Karpas-422 (cell line): ENCODE data around the gene NBPF4. TPM values are rescaled to one million over a fixed set of nuclear protein-coding genes. Genes with fewer than 3 reads are reported as not detected.
"Not testable (repeated sequence)": the region's sequence is repeated elsewhere in the genome, so short reads cannot be mapped to it uniquely, and the experiment has no call there.

Source experiments
- DNase-seq: peaks from one replicate; pipeline ENCODE4 v3.0.0-alpha.2; 2015
- H2AFZ ChIP-seq: fragments of 200-600 bp; sonication (generic); 2 replicates; pipeline ENCODE4 v1.6.1; 2014; ENCODE audit warnings: antibody characterized with exemption, low read length, mixed read lengths
- H3K27ac ChIP-seq: fragments of 200-600 bp; sonication (generic); 2 replicates; pipeline ENCODE4 v1.5.1; 2014; ENCODE audit warnings: mild to moderate bottlenecking, low read length, moderate library complexity
- H3K27me3 ChIP-seq: fragments of 200-600 bp; sonication (generic); 2 replicates; pipeline ENCODE4 v1.6.1; 2014; ENCODE audit warnings: low read length, mixed read lengths
- H3K36me3 ChIP-seq: fragments of 200-600 bp; sonication (generic); 2 replicates; pipeline ENCODE4 v1.6.1; 2014; ENCODE audit warnings: low read length, mixed read lengths; ENCODE audit not compliant: insufficient read depth
- H3K4me1 ChIP-seq: fragments of 200-600 bp; sonication (generic); 2 replicates; pipeline ENCODE4 v1.6.1; 2014; ENCODE audit warnings: mild to moderate bottlenecking, low read length, mixed read lengths
- H3K4me2 ChIP-seq: fragments of 200-600 bp; sonication (generic); 2 replicates; pipeline ENCODE4 v1.6.1; 2014; ENCODE audit warnings: low read length, low read depth, mild to moderate bottlenecking; ENCODE audit not compliant: poor library complexity, severe bottlenecking
- H3K4me3 ChIP-seq: fragments of 200-600 bp; sonication (generic); 2 replicates; pipeline ENCODE4 v1.5.1; 2014; ENCODE audit warnings: mild to moderate bottlenecking, antibody characterized with exemption, low read length, mixed read lengths
- H3K79me2 ChIP-seq: fragments of 200-600 bp; sonication (generic); 2 replicates; pipeline ENCODE4 v1.6.1; 2014; ENCODE audit warnings: mild to moderate bottlenecking, low read length, mixed read lengths
- H3K9ac ChIP-seq: fragments of 200-600 bp; sonication (generic); 2 replicates; pipeline ENCODE4 v1.6.0; 2014; ENCODE audit warnings: low read length
- H3K9me2 ChIP-seq: fragments of 200-600 bp; sonication (generic), shearing (Covaris generic); replicated peaks from 2 replicates; pipeline ENCODE4 v1.6.0; 2014; ENCODE audit warnings: mild to moderate bottlenecking, low read length, moderate library complexity; ENCODE audit not compliant: insufficient read depth
- H3K9me3 ChIP-seq: fragments of 300-700, 200-600 bp; sonication (generic); 2 replicates; pipeline ENCODE4 v1.6.1; 2014; ENCODE audit warnings: low read length, mixed read lengths
- H4K20me1 ChIP-seq: fragments of 200-600 bp; sonication (generic); 2 replicates; pipeline ENCODE4 v1.6.1; 2014; ENCODE audit warnings: mild to moderate bottlenecking, antibody characterized with exemption, low read length, low read depth; ENCODE audit not compliant: insufficient read depth
- total RNA-seq: library from RNA; depleted of rRNA; stranded (reverse); fragments of >200 nt; shearing (Covaris generic); gene quantifications from 2 replicates; pipeline ENCODE4 v1.2.3, GENCODE V29; 2014; ENCODE audit warnings: low replicate concordance

Gene NBPF4
- total RNA-seq, 1 experiment from 2014 or later: not detected

GRCh38 chr1:108239426-108239825 is 4.5 kb downstream of the NBPF4 start:
- H3K27ac ChIP-seq, H3K9ac ChIP-seq, H3K9me3 ChIP-seq, H2AFZ ChIP-seq, H3K79me2 ChIP-seq, DNase-seq, H3K9me2 ChIP-seq, H3K27me3 ChIP-seq, H3K4me3 ChIP-seq, H4K20me1 ChIP-seq, H3K4me2 ChIP-seq, H3K4me1 ChIP-seq, H3K36me3 ChIP-seq: not testable (repeated sequence)

GRCh38 chr1:108235308-108235707 is 8.6 kb downstream of the NBPF4 start:
- H3K9ac ChIP-seq, H3K9me2 ChIP-seq, DNase-seq: not testable (repeated sequence)

GRCh38 chr1:108232183-108232582 is 11.7 kb downstream of the NBPF4 start:
- H3K27ac ChIP-seq, DNase-seq, H3K9me3 ChIP-seq, H3K4me1 ChIP-seq, H3K9me2 ChIP-seq, H3K4me3 ChIP-seq, H3K4me2 ChIP-seq, H2AFZ ChIP-seq, H3K27me3 ChIP-seq, H3K9ac ChIP-seq, H3K79me2 ChIP-seq, H4K20me1 ChIP-seq, H3K36me3 ChIP-seq: not testable (repeated sequence)

More at GRCh38 chr1:108235308-108235707, 8.6 kb downstream of the NBPF4 start:
- not testable (repeated sequence) for H4K20me1 ChIP-seq, H3K4me2 ChIP-seq, H3K27ac ChIP-seq, H3K79me2 ChIP-seq, H3K9me3 ChIP-seq, H3K4me1 ChIP-seq, H3K4me3 ChIP-seq, H3K36me3 ChIP-seq, H2AFZ ChIP-seq, H3K27me3 ChIP-seq

DNA sequence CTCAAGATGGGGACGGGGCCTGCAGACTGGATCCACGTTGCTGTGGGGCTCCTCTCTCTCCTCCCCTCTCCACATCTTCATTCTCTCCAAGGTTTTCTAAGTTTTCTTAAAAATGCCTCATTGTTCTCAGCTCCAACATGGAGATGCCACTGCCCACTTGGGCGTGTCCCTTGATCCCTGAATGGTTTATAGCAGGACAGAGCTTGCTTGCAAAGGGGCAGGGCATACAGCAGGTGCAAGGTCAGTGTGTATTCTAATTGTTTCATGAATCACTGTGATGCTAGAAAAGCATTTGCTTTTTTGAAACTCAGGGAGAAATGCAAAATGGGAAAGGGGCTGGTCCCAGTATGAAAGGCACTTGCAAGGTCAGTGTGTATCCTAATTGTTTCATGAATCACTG is 13.9 kb downstream of the NBPF4 start:
- not testable (repeated sequence) for H3K4me2 ChIP-seq, DNase-seq, H3K9ac ChIP-seq, H3K79me2 ChIP-seq, H3K4me1 ChIP-seq, H3K36me3 ChIP-seq, H3K9me2 ChIP-seq, H2AFZ ChIP-seq, H3K27ac ChIP-seq, H3K4me3 ChIP-seq, H4K20me1 ChIP-seq, H3K27me3 ChIP-seq, H3K9me3 ChIP-seq

DNA sequence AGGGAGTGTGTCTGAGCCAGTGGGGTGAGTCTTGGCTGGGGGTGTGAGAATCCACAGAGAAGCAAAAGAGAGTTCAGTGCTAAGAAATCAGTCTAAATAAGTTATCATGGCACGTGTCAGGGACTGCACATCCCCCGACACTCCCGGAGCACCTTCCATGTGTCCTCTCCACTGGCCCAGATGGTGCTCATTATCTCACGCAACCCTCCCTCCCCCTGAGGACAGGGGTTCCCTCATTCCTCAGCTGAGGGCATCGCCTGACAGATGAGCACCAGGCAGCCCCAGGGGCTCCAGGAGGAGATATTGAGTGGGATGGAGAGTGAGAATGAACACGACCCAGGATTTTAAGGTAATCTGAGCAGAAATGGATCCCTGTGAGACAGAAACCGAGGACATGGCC is 16.1 kb downstream of the NBPF4 start:
- not testable (repeated sequence) for H3K4me2 ChIP-seq, H3K27ac ChIP-seq, DNase-seq, H4K20me1 ChIP-seq, H3K27me3 ChIP-seq, H3K9me2 ChIP-seq, H3K36me3 ChIP-seq, H3K4me1 ChIP-seq, H3K4me3 ChIP-seq, H2AFZ ChIP-seq, H3K9ac ChIP-seq, H3K79me2 ChIP-seq, H3K9me3 ChIP-seq

DNA sequence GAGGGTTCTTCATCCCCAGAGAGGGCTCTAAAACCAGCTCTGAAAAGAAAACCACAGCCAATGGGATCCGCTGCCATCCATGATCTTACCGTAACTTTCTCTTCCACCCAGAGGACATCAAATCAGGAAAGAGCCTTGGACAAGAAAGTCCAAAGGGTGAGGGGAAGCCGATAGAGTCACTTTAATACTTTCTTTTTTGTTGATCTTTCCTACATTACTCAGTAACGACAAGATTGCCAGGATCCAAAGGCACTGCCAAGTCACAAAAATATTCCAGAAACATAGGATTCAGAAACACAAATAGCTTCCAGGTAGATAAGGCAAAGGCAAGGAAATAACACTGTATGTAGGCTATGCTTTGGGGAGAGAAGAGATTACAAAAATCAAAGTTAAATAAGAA is 17.0 kb downstream of the NBPF4 start:
- H3K27ac ChIP-seq: not testable (repeated sequence)

GRCh38 chr1:108223226-108223625 is 20.6 kb downstream of the NBPF4 start:
- H2AFZ ChIP-seq, H3K36me3 ChIP-seq, H3K9me2 ChIP-seq, H3K4me1 ChIP-seq, H3K27ac ChIP-seq, H3K4me2 ChIP-seq, H3K9me3 ChIP-seq, H3K4me3 ChIP-seq, H4K20me1 ChIP-seq, H3K27me3 ChIP-seq, H3K79me2 ChIP-seq, DNase-seq, H3K9ac ChIP-seq: not testable (repeated sequence)

More for the DNA sequence above, 17.0 kb downstream of the NBPF4 start:
- H3K9ac ChIP-seq, H3K9me3 ChIP-seq, H3K27me3 ChIP-seq, H3K4me3 ChIP-seq, H3K9me2 ChIP-seq, H3K36me3 ChIP-seq, H3K4me2 ChIP-seq, H2AFZ ChIP-seq, H3K79me2 ChIP-seq, DNase-seq, H4K20me1 ChIP-seq, H3K4me1 ChIP-seq: not testable (repeated sequence)

- H4K20me1 ChIP-seq, H3K4me1 ChIP-seq, H3K9ac ChIP-seq, H3K27ac ChIP-seq, H2AFZ ChIP-seq, H3K9me3 ChIP-seq, DNase-seq, H3K4me3 ChIP-seq, H3K36me3 ChIP-seq, H3K4me2 ChIP-seq, H3K79me2 ChIP-seq, H3K9me2 ChIP-seq, H3K27me3 ChIP-seq: not testable (repeated sequence)
These were observed 26.2 kb downstream of the NBPF4 start for GRCh38 chr1:108217515-108218174.

DNA sequence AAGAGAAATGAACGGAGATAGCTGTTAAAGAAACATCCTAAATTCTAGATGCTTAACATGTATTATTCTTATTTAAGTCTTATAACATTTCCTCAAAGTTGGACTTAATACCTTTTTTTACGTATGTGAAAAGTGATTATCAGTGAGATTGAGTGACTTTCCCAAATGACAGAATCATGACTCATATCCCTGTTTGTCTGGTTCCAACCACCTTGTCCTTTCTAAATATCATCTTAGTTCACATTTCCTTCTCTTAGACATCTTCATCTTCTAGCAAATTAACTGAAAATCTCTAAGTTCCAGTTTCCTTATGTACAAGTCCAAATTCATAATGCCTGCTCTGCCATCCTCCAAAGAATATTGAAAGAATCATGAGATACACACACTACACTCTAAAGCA is 26.9 kb downstream of the NBPF4 start:
- not testable (repeated sequence) for H3K79me2 ChIP-seq, H4K20me1 ChIP-seq, H3K4me3 ChIP-seq, H3K9ac ChIP-seq, H2AFZ ChIP-seq, H3K4me2 ChIP-seq, H3K9me2 ChIP-seq, H3K4me1 ChIP-seq, H3K36me3 ChIP-seq, H3K9me3 ChIP-seq, H3K27ac ChIP-seq, H3K27me3 ChIP-seq, DNase-seq
